Fibroblast of skin of abdomen (primary cell): ENCODE measurements around the gene NKX6-2.

ENCODE experiments used
- DNase-seq: peaks from one replicate; pipeline ENCODE4 v3.0.0-alpha.2; 2013

The NKX6-2 gene

GRCh38 chr10:132753596-132753995 is 32.4 kb downstream of the NKX6-2 start:
- DNase-seq = no peak

- DNase-seq = no peak
Observed at GRCh38 chr10:132752961-132753360, 33.0 kb downstream of the NKX6-2 start.

GRCh38 chr10:132752378-132752777 is 33.6 kb downstream of the NKX6-2 start:
- DNase-seq = no peak

DNA sequence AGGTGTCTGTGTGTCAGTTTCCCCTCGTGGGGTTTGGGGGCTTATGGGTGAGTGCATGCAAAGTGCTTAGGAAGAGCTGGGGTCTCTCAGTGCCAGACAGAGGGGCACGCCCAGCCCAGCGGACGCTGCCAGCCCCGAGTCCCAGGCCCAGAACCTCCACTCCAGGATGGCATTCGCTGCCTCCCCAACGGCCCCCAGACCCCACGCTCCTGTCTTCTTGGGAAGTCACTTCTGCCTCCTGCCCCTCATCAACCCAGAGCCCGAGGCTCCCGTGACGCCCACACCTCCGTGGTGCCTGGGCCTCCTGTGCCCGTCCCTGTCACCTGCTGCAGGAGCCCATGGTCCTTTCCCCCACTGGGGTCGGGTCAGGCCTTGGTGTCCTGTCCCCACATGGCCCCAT is 35.0 kb downstream of the NKX6-2 start:
- no peak for DNase-seq

DNA sequence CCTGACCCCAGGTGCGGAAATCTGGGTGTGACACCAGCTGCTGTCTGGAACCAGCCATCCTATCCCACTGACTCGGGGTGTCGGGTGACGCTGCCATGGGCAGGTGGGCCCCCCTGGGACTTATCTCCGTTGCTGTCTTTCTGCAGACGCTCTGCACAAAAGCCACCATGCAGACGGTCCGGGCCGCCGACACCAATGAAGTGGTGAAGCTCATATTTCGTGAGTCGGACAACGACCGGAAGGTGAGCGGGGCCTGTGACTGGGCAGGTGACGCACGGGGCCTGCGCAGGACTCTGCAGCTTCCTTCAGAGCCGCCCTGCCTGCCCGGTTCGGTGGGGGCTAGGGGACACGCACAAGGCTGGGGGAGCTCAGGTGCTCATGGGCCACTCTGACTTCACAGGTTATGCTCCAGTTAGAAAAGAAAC is 36.6 kb downstream of the NKX6-2 start:
- no peak for DNase-seq

GRCh38 chr10:132748545-132749370 is 37.2 kb downstream of the NKX6-2 start:
- no peak for DNase-seq

- no peak for DNase-seq
Observed at GRCh38 chr10:132748135-132748534, 37.8 kb downstream of the NKX6-2 start.

DNA sequence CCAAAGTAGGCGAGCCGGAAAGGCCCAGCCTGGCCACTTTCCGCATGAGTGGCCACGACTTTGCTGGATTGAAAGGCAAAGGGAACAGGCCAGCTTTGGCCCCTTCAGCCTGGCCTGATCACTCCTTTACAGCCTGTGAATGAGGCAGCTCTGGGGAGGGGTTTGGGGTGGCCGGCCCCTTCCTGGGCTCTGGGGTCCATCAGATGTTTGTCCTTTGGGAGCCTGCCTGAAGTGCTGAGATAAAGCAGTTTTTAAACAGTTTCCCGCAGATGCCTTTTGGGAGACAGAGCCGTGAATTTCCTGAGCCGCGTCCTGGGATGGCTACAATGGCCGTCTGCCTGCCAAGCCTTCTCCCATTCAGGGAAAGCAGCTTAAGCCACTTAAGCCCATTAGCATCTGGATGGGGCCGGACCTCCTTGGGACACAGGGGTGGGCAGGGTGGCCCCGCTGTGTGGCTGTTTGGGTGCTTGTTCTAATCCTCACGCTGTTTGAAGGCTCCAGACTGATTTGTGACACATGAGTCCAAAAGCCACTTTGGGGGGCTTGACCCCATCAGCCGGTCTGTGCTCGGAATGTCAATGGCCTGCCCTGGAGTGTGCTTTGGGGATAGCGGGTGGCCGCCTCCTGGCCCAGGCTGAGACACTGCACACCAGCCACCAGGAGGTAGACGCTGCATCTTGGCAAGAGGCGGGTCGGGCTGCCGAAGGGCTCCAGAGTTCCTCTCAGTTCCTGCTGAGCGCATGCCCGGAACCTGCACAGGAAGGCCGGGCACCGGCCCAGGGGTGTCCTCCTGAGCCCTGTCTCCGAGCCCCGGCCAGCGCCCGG is 38.9 kb downstream of the NKX6-2 start:
- no peak for DNase-seq

DNA sequence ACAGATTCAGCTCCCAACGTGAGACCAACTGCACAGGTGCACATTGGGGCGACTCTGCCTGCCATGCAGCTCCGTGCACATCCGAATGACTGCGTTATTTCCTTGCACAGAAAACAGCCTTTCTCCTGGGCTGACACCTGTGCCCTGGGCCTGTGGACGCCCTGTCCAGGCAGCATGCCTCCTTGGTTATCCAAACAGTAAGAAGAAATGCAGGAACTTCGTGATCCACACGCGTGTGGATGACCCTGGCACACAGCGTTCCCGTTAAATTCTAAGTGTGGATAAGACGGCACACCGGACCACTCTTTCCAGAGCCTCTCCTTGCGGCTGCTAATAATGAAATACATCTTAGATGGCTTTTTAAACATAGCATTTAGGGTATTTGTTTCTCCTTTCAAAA is 39.6 kb downstream of the NKX6-2 start:
- DNase-seq = no peak

DNA sequence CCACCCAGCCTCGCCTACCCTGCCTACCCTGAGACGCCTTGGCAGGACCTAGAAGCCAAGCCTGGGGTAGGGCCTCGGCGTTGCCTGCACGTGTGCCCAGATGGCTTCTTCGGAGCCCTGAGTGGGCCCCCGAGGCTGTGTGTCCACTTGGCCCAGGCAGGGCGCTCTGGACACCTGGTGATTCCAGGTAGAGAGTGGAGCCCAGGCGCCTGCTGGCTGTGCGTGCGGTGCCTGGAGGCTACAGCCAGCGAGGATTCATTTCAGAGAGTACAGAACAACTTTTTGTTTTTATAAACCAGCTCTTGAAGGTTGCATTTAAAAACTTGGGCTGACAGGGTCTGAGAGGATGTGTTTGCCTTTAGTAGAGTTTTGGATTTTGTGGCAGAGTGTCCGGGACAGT is 40.0 kb downstream of the NKX6-2 start:
- DNase-seq = no peak

DNA sequence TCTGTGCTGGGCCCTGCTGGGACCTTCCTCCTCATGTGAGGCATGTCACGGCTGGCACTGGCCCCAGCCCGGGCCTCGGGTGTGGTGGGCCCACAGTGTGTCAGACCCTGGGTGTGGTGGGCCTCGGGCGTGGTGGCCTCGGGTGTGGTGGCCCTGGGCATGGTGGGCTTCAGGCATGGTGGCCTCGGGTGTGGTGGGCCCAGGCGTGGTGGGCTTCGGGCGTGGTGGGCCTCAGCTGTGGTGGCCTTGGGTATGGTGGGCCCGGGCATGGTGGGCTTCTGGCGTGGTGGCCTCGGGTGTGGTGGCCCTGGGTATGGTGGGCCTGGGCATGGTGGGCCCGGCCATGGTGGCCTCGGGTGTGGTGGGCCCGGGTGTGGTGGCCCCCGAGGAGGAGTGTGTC is 40.4 kb downstream of the NKX6-2 start:
- DNase-seq = no peak

- DNase-seq = no peak
Observed at GRCh38 chr10:132744839-132745238, 41.1 kb downstream of the NKX6-2 start.

GRCh38 chr10:132743925-132744490 is 41.9 kb downstream of the NKX6-2 start:
- peak; percentile 39 for DNase-seq

DNA sequence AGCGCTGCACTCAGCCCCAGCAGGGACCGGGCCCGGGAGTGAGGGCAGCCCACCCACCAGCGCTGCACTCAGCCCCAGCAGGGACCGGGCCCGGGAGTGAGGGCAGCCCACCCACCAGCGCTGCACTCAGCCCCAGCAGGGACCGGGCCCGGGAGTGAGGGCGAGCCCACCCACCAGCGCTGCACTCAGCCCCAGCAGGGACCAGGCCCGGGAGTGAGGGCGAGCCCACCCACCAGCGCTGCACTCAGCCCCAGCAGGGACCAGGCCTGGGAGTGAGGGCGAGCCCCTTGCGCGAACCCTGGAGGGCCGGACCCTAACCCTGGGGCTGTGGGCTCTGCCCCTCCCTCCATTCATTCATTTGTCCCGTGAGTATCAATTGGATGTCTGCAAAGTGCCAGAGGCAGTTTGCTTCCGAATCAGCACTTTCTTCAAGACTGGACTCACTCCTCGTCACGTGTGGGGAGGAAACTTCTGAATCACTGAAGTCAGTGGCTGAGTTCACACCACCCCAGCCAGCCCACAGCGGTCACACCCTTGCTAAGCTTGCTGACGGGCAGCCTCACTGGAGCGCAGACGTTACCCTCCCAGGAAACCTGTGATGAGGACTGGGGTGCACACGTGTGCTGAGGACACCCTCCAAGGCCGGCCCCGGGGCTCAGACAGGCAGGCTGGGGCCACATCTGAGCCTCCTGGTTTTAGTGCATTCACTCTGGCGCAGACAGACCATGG is 42.6 kb downstream of the NKX6-2 start:
- peak; percentile 37 for DNase-seq

GRCh38 chr10:132742837-132743194 is 43.1 kb downstream of the NKX6-2 start:
- no peak for DNase-seq

DNA sequence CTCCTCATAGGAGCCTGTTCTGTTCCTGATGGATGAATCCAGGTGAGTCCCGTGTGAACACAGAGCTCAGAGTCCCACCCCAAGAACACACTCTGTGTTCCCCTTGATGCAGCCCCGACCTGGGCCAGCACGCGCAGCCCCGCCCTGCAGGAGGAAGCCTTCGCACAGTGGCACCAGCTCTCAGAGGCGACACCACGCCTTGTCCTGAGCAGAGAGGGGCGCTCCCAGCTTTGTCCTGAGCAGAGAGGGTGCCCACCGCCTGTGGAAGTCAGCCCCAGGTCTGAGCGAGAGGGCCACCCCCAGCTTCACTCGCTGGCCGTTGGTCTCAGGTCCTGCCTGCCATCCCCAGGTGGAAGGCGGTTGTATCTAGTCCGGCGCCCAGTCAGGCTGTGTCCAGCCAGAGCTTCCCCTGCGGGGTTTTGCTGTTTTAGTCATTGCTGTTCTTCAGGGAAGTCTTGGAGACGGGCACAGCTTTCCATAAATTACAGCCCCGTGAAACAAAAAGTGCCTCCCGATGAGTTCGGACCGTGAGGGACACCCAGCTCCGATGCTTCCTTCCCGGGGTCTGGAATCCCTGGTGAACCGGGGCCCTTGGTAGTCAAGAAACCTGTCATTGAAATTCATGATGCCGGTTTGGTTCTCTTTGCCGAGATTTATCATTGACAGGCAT is 43.6 kb downstream of the NKX6-2 start:
- no peak for DNase-seq

- DNase-seq = no peak
Observed at GRCh38 chr10:132740588-132740987, 45.4 kb downstream of the NKX6-2 start.

DNA sequence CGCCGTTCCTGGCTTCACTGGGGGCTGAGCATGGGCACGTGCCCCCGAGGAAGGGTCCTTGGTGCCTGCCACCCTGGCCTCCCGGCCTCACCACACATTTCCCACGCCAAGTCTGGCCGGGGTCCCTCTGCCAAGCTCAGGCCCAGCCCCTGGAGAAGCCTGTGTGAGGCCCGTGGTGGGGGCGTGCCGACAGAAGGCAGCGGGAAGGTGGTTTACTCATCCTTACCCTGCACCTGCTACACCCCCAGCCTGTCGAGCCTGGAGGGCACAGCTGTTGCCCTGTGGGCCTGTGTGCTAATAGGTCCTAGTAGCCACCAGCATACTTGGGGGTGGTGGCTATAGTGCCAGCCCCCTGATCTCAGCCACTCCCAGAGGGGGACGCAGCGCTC is 46.7 kb downstream of the NKX6-2 start:
- DNase-seq = no peak

DNA sequence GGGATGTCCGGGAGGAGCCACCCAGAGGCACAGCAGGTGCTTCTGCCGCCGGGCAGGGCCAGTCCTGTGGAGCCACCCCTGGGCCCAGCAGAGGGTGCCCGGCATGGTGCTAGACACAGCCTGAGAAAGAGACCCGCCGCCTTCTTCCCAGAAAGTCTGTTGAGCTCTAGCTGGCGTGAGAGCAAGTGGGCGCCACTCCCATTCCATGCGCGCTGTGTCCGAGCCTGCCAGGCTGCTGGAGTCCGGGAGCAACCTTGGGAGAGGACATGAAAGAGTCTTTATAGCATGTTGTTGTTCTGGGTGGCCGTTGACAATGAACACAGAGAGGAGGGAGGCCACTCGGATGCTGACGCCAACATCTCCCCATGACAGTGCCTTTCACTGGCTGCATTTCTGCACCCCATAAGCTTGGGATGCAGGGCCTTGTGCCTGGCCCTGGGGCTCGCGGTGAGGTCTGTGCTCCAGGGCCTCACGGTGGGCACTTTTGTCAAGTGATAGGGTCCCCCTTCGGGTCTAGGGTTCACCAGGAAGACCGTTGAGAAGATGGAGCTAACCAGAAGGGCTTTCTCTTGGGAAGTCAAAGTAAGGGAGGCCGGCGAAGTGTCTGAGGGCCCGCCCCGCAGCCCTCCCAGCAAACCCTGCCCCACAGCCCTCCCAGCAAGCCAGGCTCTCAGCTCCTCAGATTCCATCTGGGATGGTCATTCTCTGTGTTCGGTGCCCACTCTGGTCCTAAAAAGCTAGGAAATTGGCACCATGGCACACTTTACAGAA is 47.3 kb downstream of the NKX6-2 start:
- no peak for DNase-seq

- DNase-seq = no peak
Observed at GRCh38 chr10:132737390-132738048, 48.4 kb downstream of the NKX6-2 start.

- DNase-seq = no peak
Observed at GRCh38 chr10:132735923-132736391, 50.0 kb downstream of the NKX6-2 start.
